HG02642 (cell line): ENCODE measurements around the gene TSPOAP1.

Experiments used
- ATAC-seq: cut with Tn5 transposase; IDR thresholded peaks from one replicate; pipeline ENCODE4 v1.9.1; 2021; ENCODE audit warnings: mild to moderate bottlenecking; ENCODE audit not compliant: unreplicated experiment, poor library complexity

The TSPOAP1 gene

GRCh38 chr17:58362368-58363014 is 33.9 kb upstream of the TSPOAP1 start:
- no peak for ATAC-seq

- no peak for ATAC-seq
Observed at GRCh38 chr17:58360296-58361063, 31.9 kb upstream of the TSPOAP1 start.

- no peak for ATAC-seq
Observed at GRCh38 chr17:58358408-58359172, 30.0 kb upstream of the TSPOAP1 start.

GRCh38 chr17:58357312-58358297 is 29.0 kb upstream of the TSPOAP1 start:
- no peak for ATAC-seq

GRCh38 chr17:58356231-58356630 is 27.6 kb upstream of the TSPOAP1 start:
- ATAC-seq = no peak

- ATAC-seq = no peak
Observed at GRCh38 chr17:58354541-58355216, 26.1 kb upstream of the TSPOAP1 start.

- ATAC-seq = no peak
Observed at GRCh38 chr17:58353389-58353825, 24.8 kb upstream of the TSPOAP1 start.

GRCh38 chr17:58352596-58353388 is 24.2 kb upstream of the TSPOAP1 start:
- ATAC-seq = no peak

GRCh38 chr17:58351831-58352595 is 23.4 kb upstream of the TSPOAP1 start, which contains the start of gene SUPT4H1:
Gene SUPT4H1 (minus strand): TSS chr17:58352201. CDS start chr17:58352135, 66 bp downstream.
- peak; percentile 96 for ATAC-seq

GRCh38 chr17:58351182-58351581 is 22.6 kb upstream of the TSPOAP1 start:
- no peak for ATAC-seq

GRCh38 chr17:58348038-58348437 is 19.4 kb upstream of the TSPOAP1 start:
- ATAC-seq = no peak

- no peak for ATAC-seq
Observed at GRCh38 chr17:58345500-58345899, 16.9 kb upstream of the TSPOAP1 start.

GRCh38 chr17:58344791-58345157 is 16.2 kb upstream of the TSPOAP1 start:
- peak; percentile 53 for ATAC-seq

GRCh38 chr17:58344047-58344790 is 15.6 kb upstream of the TSPOAP1 start:
- ATAC-seq = peak; percentile 88

- no peak for ATAC-seq
Observed at GRCh38 chr17:58343131-58343530, 14.5 kb upstream of the TSPOAP1 start.

GRCh38 chr17:58341861-58342475 is 13.4 kb upstream of the TSPOAP1 start:
- ATAC-seq = no peak
